Hematopoietic multipotent progenitor cell (in vitro differentiated cells): Measurements from ENCODE around the gene NEURL1B. TPM values are rescaled to one million over a fixed set of nuclear protein-coding genes. Genes with fewer than 3 reads are reported as not detected.
"Not testable (repeated sequence)": the region's sequence is repeated elsewhere in the genome, so short reads cannot be mapped to it uniquely, and the experiment has no call there.

Experiments used
- DNase-seq, 3 donors: peaks; one replicate each; pipeline ENCODE4 v3.0.0-alpha.2; 2011 to 2015; ENCODE audit warnings: low read depth in 2 of 3, low spot score in 2 of 3
- total RNA-seq: library from RNA; depleted of rRNA; stranded (reverse); fragments of >200 nt; gene quantifications from one replicate; pipeline ENCODE4 v1.2.3, GENCODE V29; 2012

The NEURL1B gene
- total RNA-seq, 1 donor: 18.3 TPM

GRCh38 chr5:172692981-172693380 is 51.9 kb downstream of the NEURL1B start:
- no peak for DNase-seq

GRCh38 chr5:172694061-172694460 is 53.0 kb downstream of the NEURL1B start:
- no peak for DNase-seq

- DNase-seq: no peak
These were observed 53.5 kb downstream of the NEURL1B start for GRCh38 chr5:172694541-172694940.

GRCh38 chr5:172695232-172696054 is 54.4 kb downstream of the NEURL1B start:
- no peak for DNase-seq

- no peak for DNase-seq
These were observed 55.2 kb downstream of the NEURL1B start for GRCh38 chr5:172696171-172696849.

- peak; percentile 66 to 89 (median 87) for DNase-seq
These were observed 56.4 kb downstream of the NEURL1B start for GRCh38 chr5:172697123-172698121.

- DNase-seq: no peak
These were observed 58.4 kb downstream of the NEURL1B start for GRCh38 chr5:172699423-172699822.

- no peak for DNase-seq
These were observed 58.9 kb downstream of the NEURL1B start for GRCh38 chr5:172699999-172700364.

GRCh38 chr5:172700365-172701290 is 59.6 kb downstream of the NEURL1B start:
- DNase-seq: no peak

- no peak for DNase-seq
These were observed 60.2 kb downstream of the NEURL1B start for GRCh38 chr5:172701291-172701656.

GRCh38 chr5:172703952-172704351 is 62.9 kb downstream of the NEURL1B start:
- DNase-seq: no peak

- no peak for DNase-seq
These were observed 64.6 kb downstream of the NEURL1B start for GRCh38 chr5:172705576-172706084.

- no peak for DNase-seq
These were observed 65.7 kb downstream of the NEURL1B start for GRCh38 chr5:172706796-172707195.

GRCh38 chr5:172707285-172708182 is 66.5 kb downstream of the NEURL1B start:
- DNase-seq: peak in 1 of 3 donors; percentile 52

GRCh38 chr5:172708183-172708505 is 67.1 kb downstream of the NEURL1B start:
- no peak for DNase-seq

GRCh38 chr5:172710676-172711075 is 69.6 kb downstream of the NEURL1B start:
- DNase-seq: no peak

- DNase-seq: not testable (repeated sequence)
These were observed 70.3 kb downstream of the NEURL1B start for GRCh38 chr5:172711321-172711861.

- no peak for DNase-seq
These were observed 71.5 kb downstream of the NEURL1B start for GRCh38 chr5:172712610-172713009.
